ENCODE data around the gene C14orf132. TPM values are rescaled to one million over a fixed set of nuclear protein-coding genes. Genes with fewer than 3 reads are reported as not detected.

C14orf132 gene
- total RNA-seq, 2 experiments from 2014 or later, result 2.0 to 2.4 TPM

DNA sequence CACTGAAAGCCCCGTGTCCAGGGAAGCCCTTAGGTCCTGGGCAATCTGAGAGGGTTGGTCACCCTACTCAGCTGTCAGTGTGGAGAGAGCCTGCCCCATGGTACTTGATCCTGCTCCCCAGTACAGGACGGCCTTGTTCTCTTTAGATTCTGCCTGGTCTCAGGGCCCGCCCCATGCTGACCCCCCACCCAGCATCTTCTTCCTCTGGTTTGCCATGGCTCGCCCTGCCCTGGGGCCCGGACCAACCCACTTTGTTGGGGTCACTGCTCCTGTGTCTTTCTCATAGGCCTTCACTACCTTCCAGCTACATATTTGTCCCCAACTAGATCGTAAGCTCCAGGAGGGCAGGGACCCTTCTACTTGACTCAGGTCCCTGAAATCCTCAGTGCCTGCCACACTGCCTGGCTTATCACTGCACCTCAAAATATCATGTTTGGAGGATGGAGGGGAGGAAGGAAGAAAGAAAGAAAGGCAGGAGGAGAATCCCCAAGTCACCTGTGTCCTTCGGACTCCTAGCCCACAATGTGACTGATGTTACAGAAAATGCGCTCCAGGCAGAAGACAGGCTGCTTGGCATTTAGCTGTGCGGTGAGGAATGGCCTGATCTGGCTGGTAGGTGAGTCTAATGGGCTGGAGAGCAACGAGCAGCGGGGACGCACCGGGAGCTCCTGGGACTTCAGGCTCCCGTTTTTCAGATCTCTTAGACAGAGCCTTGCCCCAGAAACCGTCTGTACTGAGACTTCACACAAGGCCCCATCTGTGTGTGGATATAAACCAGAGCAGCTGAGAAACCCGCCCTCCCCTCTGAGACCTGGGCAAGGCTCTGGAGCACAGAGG is 66.1 kb downstream of the C14orf132 start:
- no peak overlapping the region for H3K27ac ChIP-seq (ENCODE audit: low read depth in 1 of 2, low read length in 2 of 2)
- no peak overlapping the region for H3K4me3 Mint-ChIP-seq
- H3K36me3 ChIP-seq (ENCODE audit: insufficient read depth, low read length), result no peaks in the 10 kb centered on the region
- no peaks in the 10 kb centered on the region for H3K9me3 Mint-ChIP-seq
- H3K27me3 Mint-ChIP-seq, result no peaks in the 10 kb centered on the region
- ChIA-PET CTCF (no interaction called here), POLR2A (no interaction called here)
- H3K27me3 ChIP-seq (ENCODE audit: control insufficient read depth in 1 of 2, insufficient read depth in 2 of 2, low read length in 2 of 2), result no peaks in the 10 kb centered on the region
- no peak overlapping the region for H3K27ac Mint-ChIP-seq
- no peaks in the 10 kb centered on the region for H3K36me3 Mint-ChIP-seq (ENCODE audit: low read depth)
- TF ChIP-seq CTCF (IDR thresholded peaks at IDR 0.05), result no peak
- H3K4me3 ChIP-seq (ENCODE audit: low read length), result no peak overlapping the region
- H3K9me3 ChIP-seq (ENCODE audit: control insufficient read depth in 1 of 2, insufficient read depth in 1 of 2, low read length in 2 of 2), result no peaks in the 10 kb centered on the region
- peaks cover 3% of the 10 kb centered on the region for H3K4me1 ChIP-seq (ENCODE audit: insufficient read depth, low read length)
- peaks cover 6% of the 10 kb centered on the region for H3K4me1 Mint-ChIP-seq (ENCODE audit: low read depth)
- ATAC-seq (ENCODE audit: poor library complexity), result no peak
- intact Hi-C loops (cut with DNase I, micrococcal nuclease), result no loop called here
- no peak for DNase-seq

- H3K4me1 Mint-ChIP-seq (ENCODE audit: low read depth), result no peaks in the 10 kb centered on the region
- no peak for DNase-seq
- Histone ChIP-seq H3K9me3 (ENCODE audit: control insufficient read depth in 1 of 2, insufficient read depth in 1 of 2, low read length in 2 of 2) (no peaks in the 10 kb centered on the region), H3K4me1 (ENCODE audit: insufficient read depth, low read length) (no peaks in the 10 kb centered on the region), H3K4me3 (ENCODE audit: low read length) (no peak overlapping the region), H3K36me3 (ENCODE audit: insufficient read depth, low read length) (no peaks in the 10 kb centered on the region), H3K27ac (ENCODE audit: low read depth in 1 of 2, low read length in 2 of 2) (no peak overlapping the region), H3K27me3 (ENCODE audit: control insufficient read depth in 1 of 2, insufficient read depth in 2 of 2, low read length in 2 of 2) (no peaks in the 10 kb centered on the region)
- no peak overlapping the region for H3K4me3 Mint-ChIP-seq
- no peaks in the 10 kb centered on the region for H3K9me3 Mint-ChIP-seq
- CTCF ChIA-PET, result no interaction called here
- TF ChIP-seq CTCF (IDR thresholded peaks at IDR 0.05), result no peak
- no peak for ATAC-seq (ENCODE audit: poor library complexity)
- no peaks in the 10 kb centered on the region for H3K36me3 Mint-ChIP-seq (ENCODE audit: low read depth)
- POLR2A ChIA-PET, result no interaction called here
- intact Hi-C loops (cut with DNase I, micrococcal nuclease), result no loop called here
- H3K27ac Mint-ChIP-seq, result no peak overlapping the region
- H3K27me3 Mint-ChIP-seq, result no peaks in the 10 kb centered on the region
Observed at GRCh38 chr14:96105926-96106441, 66.8 kb downstream of the C14orf132 start.

DNA sequence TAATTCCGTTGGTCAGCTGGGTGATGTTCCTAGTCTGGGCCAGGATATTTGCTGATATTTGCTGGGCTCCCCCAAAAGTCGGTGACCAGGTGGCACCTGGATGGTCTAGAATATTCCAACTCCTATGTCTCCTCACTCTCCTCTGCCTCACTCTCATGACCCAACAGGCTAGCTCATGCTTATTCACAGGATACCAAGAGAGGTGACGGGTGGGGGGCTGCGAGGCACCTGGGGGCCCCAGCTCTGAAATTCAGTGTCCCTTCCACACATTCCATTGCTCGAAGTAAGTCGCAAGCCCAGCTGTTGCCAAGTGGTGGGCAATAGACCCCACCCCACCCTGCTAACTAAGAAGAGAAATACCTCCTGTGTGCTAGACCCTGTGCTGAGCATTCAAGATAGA is 67.7 kb downstream of the C14orf132 start:
- Histone ChIP-seq H3K27me3 (ENCODE audit: control insufficient read depth in 1 of 2, insufficient read depth in 2 of 2, low read length in 2 of 2) (no peaks in the 10 kb centered on the region), H3K36me3 (ENCODE audit: insufficient read depth, low read length) (no peaks in the 10 kb centered on the region), H3K27ac (ENCODE audit: low read depth in 1 of 2, low read length in 2 of 2) (no peak overlapping the region), H3K4me1 (ENCODE audit: insufficient read depth, low read length) (no peaks in the 10 kb centered on the region), H3K4me3 (ENCODE audit: low read length) (no peak overlapping the region), H3K9me3 (ENCODE audit: control insufficient read depth in 1 of 2, insufficient read depth in 1 of 2, low read length in 2 of 2) (no peaks in the 10 kb centered on the region)
- H3K4me1 Mint-ChIP-seq (ENCODE audit: low read depth), result no peaks in the 10 kb centered on the region
- intact Hi-C loops (cut with DNase I, micrococcal nuclease), result no loop called here
- no peak for DNase-seq
- ATAC-seq (ENCODE audit: poor library complexity), result no peak
- CTCF ChIA-PET, result no interaction called here
- H3K9me3 Mint-ChIP-seq, result no peaks in the 10 kb centered on the region
- no peak overlapping the region for H3K27ac Mint-ChIP-seq
- no peaks in the 10 kb centered on the region for H3K27me3 Mint-ChIP-seq
- no peak for TF ChIP-seq CTCF (IDR thresholded peaks at IDR 0.05)
- H3K36me3 Mint-ChIP-seq (ENCODE audit: low read depth), result no peaks in the 10 kb centered on the region
- POLR2A ChIA-PET, result interaction anchor here (1.0 kb wide), 1 partner anchor 19 kb away, joined by 3 read pairs; no protein-coding TSS in a partner anchor
- H3K4me3 Mint-ChIP-seq, result no peak overlapping the region

Data from CD4-positive, alpha-beta T cell (primary cell).